Measurements from ENCODE around the gene RANGAP1. TPM values are rescaled to one million over a fixed set of nuclear protein-coding genes. Genes with fewer than 3 reads are reported as not detected.

The RANGAP1 gene
- total and polyA plus RNA-seq, 8 donors: 18.9 to 127 (median 38.5) TPM

- H3K9me3 ChIP-seq: no peaks in the 10 kb centered on the region
- intact Hi-C loops (cut with DNase I; ENCODE audit: low total_unique reads): no loop called here
- peak overlapping the region in 4 of 5 donors; percentile 33 to 72 (median 64) for H3K27ac ChIP-seq
- TF ChIP-seq POLR2A (IDR thresholded peaks at IDR 0.05) (no peak), POLR2AphosphoS5 (IDR thresholded peaks at IDR 0.05) (no peak), EP300 (IDR thresholded peaks at IDR 0.05) (no peak)
- TF ChIP-seq, protein P1, sequence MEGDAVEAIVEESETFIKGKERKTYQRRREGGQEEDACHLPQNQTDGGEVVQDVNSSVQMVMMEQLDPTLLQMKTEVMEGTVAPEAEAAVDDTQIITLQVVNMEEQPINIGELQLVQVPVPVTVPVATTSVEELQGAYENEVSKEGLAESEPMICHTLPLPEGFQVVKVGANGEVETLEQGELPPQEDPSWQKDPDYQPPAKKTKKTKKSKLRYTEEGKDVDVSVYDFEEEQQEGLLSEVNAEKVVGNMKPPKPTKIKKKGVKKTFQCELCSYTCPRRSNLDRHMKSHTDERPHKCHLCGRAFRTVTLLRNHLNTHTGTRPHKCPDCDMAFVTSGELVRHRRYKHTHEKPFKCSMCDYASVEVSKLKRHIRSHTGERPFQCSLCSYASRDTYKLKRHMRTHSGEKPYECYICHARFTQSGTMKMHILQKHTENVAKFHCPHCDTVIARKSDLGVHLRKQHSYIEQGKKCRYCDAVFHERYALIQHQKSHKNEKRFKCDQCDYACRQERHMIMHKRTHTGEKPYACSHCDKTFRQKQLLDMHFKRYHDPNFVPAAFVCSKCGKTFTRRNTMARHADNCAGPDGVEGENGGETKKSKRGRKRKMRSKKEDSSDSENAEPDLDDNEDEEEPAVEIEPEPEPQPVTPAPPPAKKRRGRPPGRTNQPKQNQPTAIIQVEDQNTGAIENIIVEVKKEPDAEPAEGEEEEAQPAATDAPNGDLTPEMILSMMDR (IDR thresholded peaks at IDR 0.05): no peak
- peak overlapping the region in 2 of 4 donors; percentile 49 to 56 for H3K4me3 ChIP-seq
- no peaks in the 10 kb centered on the region for H3K27me3 ChIP-seq
- peak in 1 of 2 donors; percentile 63 for DNase-seq
- WGBS, 5 donors: 75 to 88% (median 82%) methylated on average over 19 to 32 of the region's 32 CpGs
- peaks cover 0 to 3% (median 0%) of the 10 kb centered on the region in 4 donors for H3K36me3 ChIP-seq
- H3K4me1 ChIP-seq: peaks cover 22 to 27% (median 26%) of the 10 kb centered on the region in 4 donors
These were observed 47.2 kb downstream of the RANGAP1 start for GRCh38 chr22:41238570-41239442.

GRCh38 chr22:41237707-41238569 is 48.0 kb downstream of the RANGAP1 start:
- intact Hi-C loops (cut with DNase I; ENCODE audit: low total_unique reads): no loop called here
- peak overlapping the region; percentile 33 to 72 (median 63) for H3K27ac ChIP-seq
- no peaks in the 10 kb centered on the region for H3K36me3 ChIP-seq
- 16 to 37% (median 20%) methylated on average over 6 to 97 of the region's 97 CpGs for WGBS, 5 donors
- H3K4me1 ChIP-seq: peaks cover 22 to 27% (median 26%) of the 10 kb centered on the region in 4 donors
- H3K4me3 ChIP-seq: peak overlapping the region; percentile 49 to 56 (median 52)
- TF ChIP-seq, protein P1 (IDR thresholded peaks at IDR 0.05): peak in 3 of 7 experiments; percentile 61 to 75 (median 71)
- TF ChIP-seq EP300 (IDR thresholded peaks at IDR 0.05): no peak
- TF ChIP-seq POLR2A (IDR thresholded peaks at IDR 0.05): no peak
- peak in 1 of 3 donors; percentile 59 for TF ChIP-seq POLR2AphosphoS5 (IDR thresholded peaks at IDR 0.05)
- peak; percentile 88 to 93 for DNase-seq
- H3K27me3 ChIP-seq: no peaks in the 10 kb centered on the region
- no peaks in the 10 kb centered on the region for H3K9me3 ChIP-seq

- no peak for DNase-seq
- intact Hi-C loops (cut with DNase I; ENCODE audit: low total_unique reads): no loop called here
- WGBS, 5 donors: 28 to 73% (median 43%) methylated on average over 5 to 33 of the region's 33 CpGs
These were observed 48.8 kb downstream of the RANGAP1 start for GRCh38 chr22:41237036-41237706.

More at GRCh38 chr22:41237036-41237706, 48.8 kb downstream of the RANGAP1 start:
- no peaks in the 10 kb centered on the region for H3K27me3 ChIP-seq
- H3K4me3 ChIP-seq: peak overlapping the region; percentile 49 to 56 (median 52)
- no peaks in the 10 kb centered on the region for H3K36me3 ChIP-seq
- peak overlapping the region in 4 of 5 donors; percentile 16 to 72 (median 64) for H3K27ac ChIP-seq
- TF ChIP-seq, protein P1 (IDR thresholded peaks at IDR 0.05): peak in 2 of 7 experiments; percentile 60 to 62
- TF ChIP-seq POLR2AphosphoS5 (IDR thresholded peaks at IDR 0.05): no peak
- H3K9me3 ChIP-seq: no peaks in the 10 kb centered on the region
- peaks cover 22 to 27% (median 26%) of the 10 kb centered on the region in 4 donors for H3K4me1 ChIP-seq

All from stomach (tissue), 9 donors.